Esophagus muscularis mucosa (tissue), 4 donors: ENCODE results near the gene MAP3K7. TPM values are rescaled to one million over a fixed set of nuclear protein-coding genes. Genes with fewer than 3 reads are reported as not detected.

Source experiments
- DNase-seq: peaks from one replicate; pipeline ENCODE4 v3.0.0-alpha.2; 2017; ENCODE audit errors: extremely low spot score
- H3K27ac ChIP-seq, 4 donors: fragments of 200-600 bp; sonication (generic); replicated peaks in 1 of 4; 1 replicate in 3 of 4; 2 replicates in 1 of 4; pipeline ENCODE4 v1.5.1; 2016 to 2019; ENCODE audit warnings: mild to moderate bottlenecking in 1 of 4
- H3K27me3 ChIP-seq, 4 donors: fragments of 200-600 bp; sonication (generic); one replicate each; pipeline versions ENCODE4 v1.5.1 to v1.6.0; 2016 to 2019
- H3K36me3 ChIP-seq, 4 donors: fragments of 200-600 bp; sonication (generic); one replicate each; pipeline ENCODE4 v1.5.1; 2016 to 2019
- H3K4me1 ChIP-seq, 4 donors: fragments of 200-600 bp; sonication (generic); one replicate each; pipeline ENCODE4 v1.5.1; 2016 to 2019
- H3K4me3 ChIP-seq, 4 donors: fragments of 200-600 bp; sonication (generic); 1 replicate in 2 of 4; 2 replicates in 2 of 4; pipeline ENCODE4 v1.5.1; 2016 to 2019; ENCODE audit warnings: mild to moderate bottlenecking in 4 of 4, moderate library complexity in 1 of 4
- H3K9me3 ChIP-seq, 4 donors: fragments of 200-600 bp; sonication (generic); 1 replicate in 3 of 4; 2 replicates in 1 of 4; pipeline ENCODE4 v1.5.1; 2016 to 2019
- CTCF ChIP-seq, 3 experiments: fragments of 200-600 bp in 2 of 3; fragments of 450-650 bp in 1 of 3; sonication (generic) in 2 of 3; IDR thresholded peaks; one replicate each; pipeline ENCODE4 v1.5.1; 2017 to 2019; ENCODE audit warnings: antibody characterized with exemption in 3 of 3, mild to moderate bottlenecking in 2 of 3, moderate library complexity in 1 of 3
- EP300 ChIP-seq: sonication (generic); formaldehyde crosslinking; IDR thresholded peaks from one replicate; pipeline ENCODE4 v1.6.1; 2017; ENCODE audit warnings: antibody characterized with exemption
- POLR2A ChIP-seq: fragments of 450-650 bp; IDR thresholded peaks from one replicate; pipeline ENCODE4 v1.6.1; 2017; ENCODE audit warnings: antibody characterized with exemption, moderate library complexity, mild to moderate bottlenecking, low read depth
- POLR2AphosphoS5 ChIP-seq, 2 donors: sonication (generic); formaldehyde crosslinking; IDR thresholded peaks; one replicate each; pipeline ENCODE4 v1.6.1; 2017; ENCODE audit warnings: antibody characterized with exemption in 2 of 2
- WGBS: methylation state at CpG from one replicate; pipeline ENCODE4 v1.1.5; 2018; 5-methylcytosine and 5-hydroxymethylcytosine counted together
- intact Hi-C: fragments of 100-400 bp; cut with DNase I; formaldehyde crosslinking; loops from one replicate; pipeline ENCODE4 v1.15.1; 2023
- total RNA-seq, 4 donors: library from RNA; depleted of rRNA; stranded (reverse); fragments of >200 nt; gene quantifications; one replicate each; pipeline versions ENCODE4 v1.1.0 to v1.2.1, GENCODE V29; 2016

Gene MAP3K7
- total RNA-seq, 4 donors from 2014 or later: 17.0 to 19.7 (median 18.2) TPM

DNA sequence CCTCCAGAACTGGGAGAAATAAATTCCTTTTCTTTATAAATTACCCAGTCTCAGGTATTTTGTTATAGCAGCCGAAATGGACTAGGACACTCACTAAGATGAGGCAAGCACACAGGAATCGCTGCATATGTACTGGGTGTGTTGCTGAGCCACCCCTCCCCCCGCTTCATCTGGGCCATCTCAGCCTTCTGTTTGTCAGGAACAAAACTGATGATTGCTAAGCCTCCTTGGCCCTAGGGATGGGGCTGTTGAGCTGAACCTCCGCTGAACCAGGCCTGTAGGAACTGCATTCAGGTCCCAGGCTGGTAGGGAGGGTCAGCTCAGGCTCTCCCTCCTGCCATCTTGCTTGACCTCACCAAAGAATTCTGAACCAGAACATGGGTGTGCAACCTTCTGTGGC is 108.6 kb downstream of the MAP3K7 start:
- Histone ChIP-seq H3K27me3 (no peaks in the 10 kb centered on the region), H3K4me3 (no peak overlapping the region), H3K27ac (no peak overlapping the region), H3K4me1 (peaks cover 5 to 10% (median 8%) of the 10 kb centered on the region in 4 donors), H3K36me3 (no peaks in the 10 kb centered on the region), H3K9me3 (no peaks in the 10 kb centered on the region)
- TF ChIP-seq EP300: no peak
- no peak for TF ChIP-seq POLR2AphosphoS5 (IDR thresholded peaks at IDR 0.05)
- no peak for TF ChIP-seq CTCF (IDR thresholded peaks at IDR 0.05)
- no peak for TF ChIP-seq POLR2A
- WGBS: 95% methylated on average over 4 of the region's 4 CpGs
- intact Hi-C loops: loop anchor here (2.0 to 5.0 kb wide), 3 partner anchors 86 to 507 kb away; partner anchors contain the start of gene BACH2
- no peak for DNase-seq

- Histone ChIP-seq H3K27ac (no peak overlapping the region), H3K27me3 (no peaks in the 10 kb centered on the region), H3K4me3 (no peak overlapping the region), H3K9me3 (no peaks in the 10 kb centered on the region), H3K4me1 (peaks cover 5 to 10% (median 8%) of the 10 kb centered on the region in 4 donors), H3K36me3 (no peaks in the 10 kb centered on the region)
- 73% methylated on average over 4 of the region's 4 CpGs for WGBS
- TF ChIP-seq POLR2A (no peak), EP300 (no peak), POLR2AphosphoS5 (IDR thresholded peaks at IDR 0.05) (no peak), CTCF (IDR thresholded peaks at IDR 0.05) (no peak)
- no peak for DNase-seq
- intact Hi-C loops: loop anchor here (5.0 kb wide), 2 partner anchors 85 to 180 kb away; partner anchors contain the start of gene BACH2
Observed at GRCh38 chr6:90477366-90477765, 109.5 kb downstream of the MAP3K7 start.

DNA sequence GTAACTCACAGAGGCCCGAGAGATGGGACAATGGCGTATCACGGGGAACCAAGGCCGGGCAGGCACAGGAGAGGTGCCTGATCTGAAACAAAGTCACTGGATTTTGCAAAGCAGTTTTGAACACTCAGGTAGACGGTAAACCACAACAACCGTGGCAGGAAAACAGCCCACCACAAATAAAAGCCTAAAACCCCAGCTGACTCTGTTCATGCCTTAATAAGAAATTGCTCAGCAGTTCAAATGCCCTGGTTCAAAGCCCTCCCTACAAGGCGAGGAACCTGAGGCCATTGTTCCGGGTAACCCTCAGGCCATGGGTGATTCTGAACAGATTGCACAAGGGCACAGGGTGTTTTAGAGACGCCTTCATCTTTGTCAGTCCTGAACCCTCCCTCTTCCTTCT is 114.2 kb downstream of the MAP3K7 start:
- peaks cover 0 to 6% (median 0%) of the 10 kb centered on the region in 4 donors for H3K4me1 ChIP-seq
- no peak overlapping the region for H3K4me3 ChIP-seq
- H3K27ac ChIP-seq: no peak overlapping the region
- WGBS: 93% methylated on average over 9 of the region's 9 CpGs
- TF ChIP-seq CTCF (IDR thresholded peaks at IDR 0.05) (no peak), POLR2A (no peak)
- H3K27me3 ChIP-seq: no peaks in the 10 kb centered on the region
- DNase-seq: no peak
- no peaks in the 10 kb centered on the region for H3K9me3 ChIP-seq
- H3K36me3 ChIP-seq: no peaks in the 10 kb centered on the region
- intact Hi-C loops: no loop called here

DNA sequence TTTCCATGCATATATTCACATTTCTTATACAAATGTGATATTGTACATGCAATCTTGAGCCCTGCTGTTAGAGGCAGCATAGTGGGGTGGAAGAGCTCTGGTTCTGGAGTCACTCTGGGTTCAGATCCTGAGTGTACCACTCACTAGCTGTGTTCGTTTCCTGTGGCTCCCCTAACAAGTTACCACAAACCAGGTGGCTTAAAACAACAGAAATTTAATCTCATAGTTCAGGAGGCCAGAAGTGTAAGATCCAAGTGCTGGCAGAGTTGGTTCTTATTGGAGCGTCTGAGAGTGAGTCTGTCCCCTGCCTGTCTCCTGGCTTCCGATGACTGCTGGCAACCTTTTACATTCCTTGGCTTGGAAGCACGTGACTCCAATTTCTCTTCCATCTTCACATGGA is 115.6 kb downstream of the MAP3K7 start:
- H3K4me3 ChIP-seq: no peak overlapping the region
- H3K4me1 ChIP-seq: peaks cover 0 to 6% (median 0%) of the 10 kb centered on the region in 4 donors
- H3K36me3 ChIP-seq: no peaks in the 10 kb centered on the region
- TF ChIP-seq POLR2A (no peak), CTCF (IDR thresholded peaks at IDR 0.05) (no peak), POLR2AphosphoS5 (IDR thresholded peaks at IDR 0.05) (no peak), EP300 (no peak)
- intact Hi-C loops: no loop called here
- H3K9me3 ChIP-seq: no peaks in the 10 kb centered on the region
- no peaks in the 10 kb centered on the region for H3K27me3 ChIP-seq
- 60% methylated on average over 4 of the region's 4 CpGs for WGBS
- no peak overlapping the region for H3K27ac ChIP-seq
- DNase-seq: no peak

- Histone ChIP-seq H3K4me1 (peaks cover 0 to under 1% (median 0%) of the 10 kb centered on the region in 4 donors), H3K27me3 (no peaks in the 10 kb centered on the region), H3K9me3 (no peaks in the 10 kb centered on the region), H3K27ac (no peak overlapping the region), H3K36me3 (no peaks in the 10 kb centered on the region), H3K4me3 (no peak overlapping the region)
- DNase-seq: no peak
- 84% methylated on average over 2 of the region's 2 CpGs for WGBS
- TF ChIP-seq POLR2A: no peak
- TF ChIP-seq EP300: no peak
- no peak for TF ChIP-seq POLR2AphosphoS5 (IDR thresholded peaks at IDR 0.05)
- no peak for TF ChIP-seq CTCF (IDR thresholded peaks at IDR 0.05)
- intact Hi-C loops: no loop called here
Observed at GRCh38 chr6:90469906-90470305, 117.0 kb downstream of the MAP3K7 start.
